Body of pancreas (tissue), 4 donors: ENCODE results near the gene HAUS1. TPM values are rescaled to one million over a fixed set of nuclear protein-coding genes. Genes with fewer than 3 reads are reported as not detected.
"Not testable (repeated sequence)": the region's sequence is repeated elsewhere in the genome, so short reads cannot be mapped to it uniquely, and the experiment has no call there.

Experiments used
- ATAC-seq: fragments of 150-250 bp; one replicate; pipeline ENCODE4 v1.9.1; 2016
- DNase-seq, 4 donors: peaks; one replicate each; pipeline ENCODE4 v3.0.0-alpha.2; 2019
- H3K27ac ChIP-seq, 4 donors: fragments of 200-600 bp; sonication (generic); 1 replicate in 3 of 4; 2 replicates in 1 of 4; pipeline versions ENCODE4 v1.5.1 to v1.6.1; 2016 to 2019; ENCODE audit warnings: mild to moderate bottlenecking in 1 of 4, mixed read lengths in 1 of 4, moderate library complexity in 1 of 4
- H3K27me3 ChIP-seq, 2 donors: fragments of 200-600 bp; sonication (generic); one replicate each; pipeline ENCODE4 v1.6.0; 2016; ENCODE audit warnings: mild to moderate bottlenecking in 1 of 2
- H3K36me3 ChIP-seq, 2 donors: fragments of 200-600 bp; sonication (generic); replicated peaks in 1 of 2; 2 replicates each; pipeline ENCODE4 v1.5.1; 2016; ENCODE audit warnings: low read depth in 2 of 2; ENCODE audit not compliant: insufficient read depth in 1 of 2
- H3K4me1 ChIP-seq: fragments of 200-600 bp; sonication (generic); one replicate; pipeline ENCODE4 v1.6.0; 2016
- H3K4me3 ChIP-seq, 2 donors: fragments of 200-600 bp; sonication (generic); 1 replicate in 1 of 2; 2 replicates in 1 of 2; pipeline ENCODE4 v1.5.1; 2016 to 2019
- H3K9me3 ChIP-seq, 3 donors: fragments of 200-600 bp; sonication (generic); 1 replicate in 2 of 3; 2 replicates in 1 of 3; pipeline ENCODE4 v1.5.1; 2016
- CTCF ChIP-seq, 7 experiments: fragments of 450-650 bp in 4 of 7; fragments of 200-600 bp in 3 of 7; sonication (generic) in 3 of 7; IDR thresholded peaks; one replicate each; pipeline ENCODE4 v1.5.1; 2016 to 2019; ENCODE audit warnings: antibody characterized with exemption in 7 of 7
- POLR2A ChIP-seq, 3 donors: fragments of 450-650 bp; IDR thresholded peaks; one replicate each; pipeline ENCODE4 v1.6.1; 2016; ENCODE audit warnings: antibody characterized with exemption in 3 of 3, mild to moderate bottlenecking in 2 of 3
- WGBS, 2 donors: methylation state at CpG; one replicate each; pipeline ENCODE4 v1.1.5; 2017; 5-methylcytosine and 5-hydroxymethylcytosine counted together
- intact Hi-C: fragments of 100-400 bp; cut with DNase I; formaldehyde crosslinking; loops from one replicate; pipeline ENCODE4 v1.15.1; 2023
- total RNA-seq, 2 donors: library from RNA; depleted of rRNA; stranded (reverse); fragments of >200 nt; gene quantifications; one replicate each; pipeline ENCODE4 v1.1.0, GENCODE V29; 2016

Gene HAUS1
- total RNA-seq, 2 donors from 2014 or later: 6.0 to 13.2 TPM

DNA sequence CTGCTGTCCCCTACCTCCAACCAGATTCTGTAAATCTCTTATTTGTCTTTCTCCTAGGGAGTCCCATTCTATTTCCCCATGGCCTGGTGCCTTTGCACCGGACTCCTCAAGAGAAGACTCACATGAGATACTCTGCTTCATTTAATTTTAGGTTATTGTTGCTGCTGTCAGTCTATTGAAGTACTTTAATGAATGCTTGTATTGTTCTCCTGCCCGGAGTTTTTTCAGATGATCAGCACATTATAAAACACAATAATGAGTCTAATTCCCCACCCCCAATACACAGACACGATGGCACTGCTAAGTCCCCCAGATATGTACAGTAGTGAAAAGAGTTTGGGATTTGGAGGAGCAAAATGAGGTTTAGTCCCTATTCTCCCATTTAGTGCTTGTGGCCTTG, 58.9 kb downstream of the HAUS1 start:
- DNase-seq (no peak), ATAC-seq (no peak)
- intact Hi-C loops: no loop called here
- no peak overlapping the region for H3K27ac ChIP-seq
- H3K27me3 ChIP-seq: no peaks in the 10 kb centered on the region
- WGBS, 2 donors: 62 to 72% methylated on average over 3 of the region's 3 CpGs
- no peak for TF ChIP-seq POLR2A (IDR thresholded peaks at IDR 0.05)
- TF ChIP-seq CTCF (IDR thresholded peaks at IDR 0.05): no peak
- H3K36me3 ChIP-seq: no peaks in the 10 kb centered on the region
- H3K4me1 ChIP-seq: no peaks in the 10 kb centered on the region
- no peak overlapping the region for H3K4me3 ChIP-seq
- H3K9me3 ChIP-seq: no peaks in the 10 kb centered on the region

GRCh38 chr18:46163941-46164499, 59.8 kb downstream of the HAUS1 start:
- TF ChIP-seq POLR2A (IDR thresholded peaks at IDR 0.05) (no peak), CTCF (IDR thresholded peaks at IDR 0.05) (no peak)
- Histone ChIP-seq H3K4me1 (no peaks in the 10 kb centered on the region), H3K27me3 (no peaks in the 10 kb centered on the region), H3K4me3 (no peak overlapping the region), H3K36me3 (no peaks in the 10 kb centered on the region), H3K27ac (no peak overlapping the region), H3K9me3 (no peaks in the 10 kb centered on the region)
- WGBS, 2 donors: 75 to 78% methylated on average over 7 of the region's 7 CpGs
- no peak for ATAC-seq
- no peak for DNase-seq
- intact Hi-C loops: no loop called here

DNA sequence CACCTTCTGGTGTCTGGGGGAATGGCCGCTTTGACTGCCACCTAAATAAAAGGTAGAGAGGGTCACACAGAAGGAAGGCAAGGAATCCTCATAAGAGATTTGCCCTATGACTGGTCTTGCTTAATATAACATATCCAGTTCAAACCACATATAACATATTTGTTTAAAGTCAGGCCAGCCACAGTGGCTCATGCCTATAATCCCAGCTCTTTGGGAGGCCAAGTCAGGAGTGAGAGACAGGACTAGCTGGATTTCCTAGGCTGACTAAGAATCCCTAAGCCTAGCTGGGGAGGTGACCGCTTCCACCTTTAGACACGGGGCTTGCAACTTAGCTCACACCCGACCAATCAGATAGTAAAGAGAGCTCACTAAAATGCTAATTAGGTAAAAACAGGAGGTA, 60.3 kb downstream of the HAUS1 start:
- H3K4me1 ChIP-seq, intact Hi-C loops, H3K4me3 ChIP-seq, H3K36me3 ChIP-seq, H3K9me3 ChIP-seq, ATAC-seq, H3K27ac ChIP-seq, H3K27me3 ChIP-seq, DNase-seq: not testable (repeated sequence)
- 68 to 76% methylated on average over 4 of the region's 4 CpGs for WGBS, 2 donors

GRCh38 chr18:46164920-46165319, 60.7 kb downstream of the HAUS1 start:
- whole genome bisulfite sequencing, 2 donors: 91 to 94% methylated on average over 9 to 13 of the region's 13 CpGs
- no peak for ATAC-seq
- no peak overlapping the region for H3K4me3 ChIP-seq
- H3K9me3 ChIP-seq: no peaks in the 10 kb centered on the region
- no peaks in the 10 kb centered on the region for H3K36me3 ChIP-seq
- no peak for TF ChIP-seq CTCF (IDR thresholded peaks at IDR 0.05)
- TF ChIP-seq POLR2A (IDR thresholded peaks at IDR 0.05): no peak
- no peak for DNase-seq
- no peaks in the 10 kb centered on the region for H3K4me1 ChIP-seq
- no peak overlapping the region for H3K27ac ChIP-seq
- no peaks in the 10 kb centered on the region for H3K27me3 ChIP-seq
- intact Hi-C loops: no loop called here

DNA sequence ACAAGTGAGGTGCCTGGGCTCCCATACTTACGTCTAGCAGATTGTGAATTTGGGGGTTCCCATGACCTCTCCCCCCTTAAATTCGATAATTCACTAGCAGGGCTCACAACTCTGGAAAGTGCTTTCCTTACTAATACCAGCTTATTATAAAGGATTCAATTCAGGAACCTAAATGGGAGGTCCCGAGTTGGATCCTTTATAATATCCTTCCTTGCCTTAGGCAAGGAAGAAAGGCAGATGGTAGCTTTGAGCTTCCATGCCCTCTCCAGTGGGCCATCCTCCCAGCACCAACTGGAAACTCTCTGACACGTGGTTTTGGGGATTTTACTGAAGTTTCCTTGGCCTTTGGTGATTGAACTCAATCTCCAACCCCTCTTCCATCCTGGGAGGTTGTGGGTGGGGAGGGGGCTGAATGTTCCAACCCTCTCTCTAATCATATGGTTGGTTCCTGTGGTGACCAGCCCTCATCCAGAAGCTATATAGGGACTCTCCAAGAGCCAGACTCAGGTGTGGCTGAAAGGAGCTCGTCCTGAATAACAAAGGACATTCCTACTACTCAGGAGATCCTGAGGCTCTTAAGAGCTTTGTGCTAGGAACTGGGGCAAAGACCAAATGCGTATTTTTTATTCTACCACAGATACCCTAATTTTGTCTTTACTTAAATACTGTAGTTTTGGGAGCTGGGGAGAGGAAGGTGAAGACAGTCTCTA, 62.2 kb downstream of the HAUS1 start:
- Histone ChIP-seq H3K36me3 (no peaks in the 10 kb centered on the region), H3K4me1 (no peaks in the 10 kb centered on the region), H3K4me3 (no peak overlapping the region), H3K27me3 (no peaks in the 10 kb centered on the region), H3K9me3 (no peaks in the 10 kb centered on the region), H3K27ac (no peak overlapping the region)
- 61 to 74% methylated on average over 6 of the region's 6 CpGs for WGBS, 2 donors
- DNase-seq: no peak
- TF ChIP-seq CTCF (IDR thresholded peaks at IDR 0.05) (no peak), POLR2A (IDR thresholded peaks at IDR 0.05) (no peak)
- no peak for ATAC-seq
- intact Hi-C loops: no loop called here
